Measurements from ENCODE around the gene DEPP1.

The DEPP1 gene

GRCh38 chr10:44979281-44980191 lies 927 bp upstream of the DEPP1 start:
- TF ChIP-seq, protein P1, sequence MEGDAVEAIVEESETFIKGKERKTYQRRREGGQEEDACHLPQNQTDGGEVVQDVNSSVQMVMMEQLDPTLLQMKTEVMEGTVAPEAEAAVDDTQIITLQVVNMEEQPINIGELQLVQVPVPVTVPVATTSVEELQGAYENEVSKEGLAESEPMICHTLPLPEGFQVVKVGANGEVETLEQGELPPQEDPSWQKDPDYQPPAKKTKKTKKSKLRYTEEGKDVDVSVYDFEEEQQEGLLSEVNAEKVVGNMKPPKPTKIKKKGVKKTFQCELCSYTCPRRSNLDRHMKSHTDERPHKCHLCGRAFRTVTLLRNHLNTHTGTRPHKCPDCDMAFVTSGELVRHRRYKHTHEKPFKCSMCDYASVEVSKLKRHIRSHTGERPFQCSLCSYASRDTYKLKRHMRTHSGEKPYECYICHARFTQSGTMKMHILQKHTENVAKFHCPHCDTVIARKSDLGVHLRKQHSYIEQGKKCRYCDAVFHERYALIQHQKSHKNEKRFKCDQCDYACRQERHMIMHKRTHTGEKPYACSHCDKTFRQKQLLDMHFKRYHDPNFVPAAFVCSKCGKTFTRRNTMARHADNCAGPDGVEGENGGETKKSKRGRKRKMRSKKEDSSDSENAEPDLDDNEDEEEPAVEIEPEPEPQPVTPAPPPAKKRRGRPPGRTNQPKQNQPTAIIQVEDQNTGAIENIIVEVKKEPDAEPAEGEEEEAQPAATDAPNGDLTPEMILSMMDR (IDR thresholded peaks at IDR 0.05; ENCODE audit: insufficient read depth, low read depth, low read length, missing control alignments) = no peak
- no peak for DNase-seq (ENCODE audit: low read depth)
- no peak overlapping the region for H3K4me3 ChIP-seq (ENCODE audit: low read depth, low read length)

GRCh38 chr10:44978213-44978569 lies 418 bp downstream of the DEPP1 start:
- no peak for DNase-seq (ENCODE audit: low read depth)
- TF ChIP-seq, protein P1 (IDR thresholded peaks at IDR 0.05; ENCODE audit: insufficient read depth, low read depth, low read length, missing control alignments) = no peak
- H3K4me3 ChIP-seq (ENCODE audit: low read depth, low read length) = peak overlapping the region; percentile 49

GRCh38 chr10:44977287-44978212 lies 1.1 kb downstream of the DEPP1 start:
- TF ChIP-seq, protein P1 (IDR thresholded peaks at IDR 0.05; ENCODE audit: insufficient read depth, low read depth, low read length, missing control alignments) = no peak
- H3K4me3 ChIP-seq (ENCODE audit: low read depth, low read length) = peak overlapping the region; percentile 49
- DNase-seq (ENCODE audit: low read depth) = no peak

- H3K4me3 ChIP-seq (ENCODE audit: low read depth, low read length) = peak overlapping the region; percentile 49
- TF ChIP-seq, protein P1 (IDR thresholded peaks at IDR 0.05; ENCODE audit: insufficient read depth, low read depth, low read length, missing control alignments) = no peak
- DNase-seq (ENCODE audit: low read depth) = no peak
Observed at GRCh38 chr10:44976352-44977198, 2.0 kb downstream of the DEPP1 start.

- peak; percentile 70 for DNase-seq (ENCODE audit: low read depth)
- TF ChIP-seq, protein P1 (IDR thresholded peaks at IDR 0.05; ENCODE audit: insufficient read depth, low read depth, low read length, missing control alignments) = no peak
- no peak overlapping the region for H3K4me3 ChIP-seq (ENCODE audit: low read depth, low read length)
Observed at GRCh38 chr10:44975431-44976331, 2.9 kb downstream of the DEPP1 start.
